ENCODE results near the gene SCT.

GRCh38 chr11:597166-597725 is 29.7 kb downstream of the SCT start:
- TF ChIP-seq CTCF (IDR thresholded peaks at IDR 0.05) (no peak), POLR2AphosphoS5 (IDR thresholded peaks at IDR 0.05; ENCODE audit: insufficient read depth in 1 of 2, low read depth in 1 of 2) (no peak), POLR2A (IDR thresholded peaks at IDR 0.05) (no peak)
